Right atrium auricular region (tissue), 2 donors: Measurements from ENCODE around the gene ZC3H12C. TPM values are rescaled to one million over a fixed set of nuclear protein-coding genes. Genes with fewer than 3 reads are reported as not detected.

Source experiments
- DNase-seq: peaks from one replicate; pipeline ENCODE4 v3.0.0-alpha.2; 2019; ENCODE audit warnings: low spot score
- H3K27ac ChIP-seq, 2 donors: fragments of 200-600 bp; sonication (generic); 1 replicate in 1 of 2; 2 replicates in 1 of 2; pipeline ENCODE4 v1.5.1; 2016 to 2019
- H3K27me3 ChIP-seq, 2 donors: fragments of 200-600 bp; sonication (generic); one replicate each; pipeline versions ENCODE4 v1.5.1 to v1.6.0; 2017 to 2019
- H3K36me3 ChIP-seq: fragments of 200-600 bp; sonication (generic); one replicate; pipeline ENCODE4 v1.5.1; 2016
- H3K4me1 ChIP-seq, 2 donors: fragments of 200-600 bp; sonication (generic); one replicate each; pipeline versions ENCODE4 v1.5.1 to v1.6.0; 2017 to 2019
- H3K4me3 ChIP-seq, 2 donors: fragments of 200-600 bp; sonication (generic); 1 replicate in 1 of 2; 2 replicates in 1 of 2; pipeline ENCODE4 v1.5.1; 2017 to 2019; ENCODE audit warnings: mild to moderate bottlenecking in 1 of 2, moderate library complexity in 1 of 2
- H3K9me3 ChIP-seq, 2 donors: fragments of 200-600 bp; sonication (generic); one replicate each; pipeline ENCODE4 v1.5.1; 2019
- CTCF ChIP-seq, 2 donors: fragments of 200-600 bp; sonication (generic); IDR thresholded peaks; one replicate each; pipeline ENCODE4 v1.5.1; 2019; ENCODE audit warnings: antibody characterized with exemption in 2 of 2
- total RNA-seq, 2 donors: library from RNA; depleted of rRNA; stranded (reverse); fragments of >200 nt; gene quantifications; one replicate each; pipeline ENCODE4 v1.1.0, GENCODE V29; 2016

The ZC3H12C gene
- total RNA-seq, 2 donors from 2014 or later: 12.7 to 14.7 TPM

GRCh38 chr11:110184456-110184855 lies 91.3 kb downstream of the ZC3H12C start:
- no peak for TF ChIP-seq CTCF (IDR thresholded peaks at IDR 0.05)
- Histone ChIP-seq H3K27me3 (no peaks in the 10 kb centered on the region), H3K9me3 (no peaks in the 10 kb centered on the region)

GRCh38 chr11:110185121-110185591 lies 92.0 kb downstream of the ZC3H12C start:
- no peak for TF ChIP-seq CTCF (IDR thresholded peaks at IDR 0.05)

More at GRCh38 chr11:110184456-110184855, 91.3 kb downstream of the ZC3H12C start:
- no peak for DNase-seq
- Histone ChIP-seq H3K36me3 (no peaks in the 10 kb centered on the region), H3K4me1 (no peaks in the 10 kb centered on the region), H3K27ac (no peak overlapping the region), H3K4me3 (no peak overlapping the region)

GRCh38 chr11:110185599-110185998 lies 92.4 kb downstream of the ZC3H12C start:
- no peaks in the 10 kb centered on the region for H3K9me3 ChIP-seq
- H3K4me1 ChIP-seq: no peaks in the 10 kb centered on the region
- no peaks in the 10 kb centered on the region for H3K36me3 ChIP-seq
- H3K4me3 ChIP-seq: no peak overlapping the region
- TF ChIP-seq CTCF (IDR thresholded peaks at IDR 0.05): no peak
- peak; percentile 48 for DNase-seq
- H3K27ac ChIP-seq: no peak overlapping the region
- H3K27me3 ChIP-seq: no peaks in the 10 kb centered on the region

More at GRCh38 chr11:110185121-110185591, 92.0 kb downstream of the ZC3H12C start:
- H3K4me3 ChIP-seq: no peak overlapping the region
- H3K4me1 ChIP-seq: no peaks in the 10 kb centered on the region
- DNase-seq: peak; percentile 26
- no peak overlapping the region for H3K27ac ChIP-seq
- H3K9me3 ChIP-seq: no peaks in the 10 kb centered on the region
- H3K36me3 ChIP-seq: no peaks in the 10 kb centered on the region
- no peaks in the 10 kb centered on the region for H3K27me3 ChIP-seq

GRCh38 chr11:110186456-110186855 lies 93.3 kb downstream of the ZC3H12C start:
- no peak overlapping the region for H3K4me3 ChIP-seq
- H3K27ac ChIP-seq: no peak overlapping the region
- peak; percentile 32 for DNase-seq
- H3K9me3 ChIP-seq: no peaks in the 10 kb centered on the region
- no peaks in the 10 kb centered on the region for H3K27me3 ChIP-seq
- H3K4me1 ChIP-seq: no peaks in the 10 kb centered on the region
- H3K36me3 ChIP-seq: no peaks in the 10 kb centered on the region
- TF ChIP-seq CTCF (IDR thresholded peaks at IDR 0.05): no peak

GRCh38 chr11:110186867-110187266 lies 93.7 kb downstream of the ZC3H12C start:
- no peaks in the 10 kb centered on the region for H3K4me1 ChIP-seq
- H3K4me3 ChIP-seq: no peak overlapping the region
- H3K27me3 ChIP-seq: no peaks in the 10 kb centered on the region
- no peak overlapping the region for H3K27ac ChIP-seq
- H3K9me3 ChIP-seq: no peaks in the 10 kb centered on the region
- DNase-seq: no peak
- no peaks in the 10 kb centered on the region for H3K36me3 ChIP-seq
- no peak for TF ChIP-seq CTCF (IDR thresholded peaks at IDR 0.05)

- no peak for DNase-seq
- Histone ChIP-seq H3K36me3 (no peaks in the 10 kb centered on the region), H3K27me3 (no peaks in the 10 kb centered on the region), H3K4me3 (no peak overlapping the region), H3K9me3 (no peaks in the 10 kb centered on the region), H3K4me1 (no peaks in the 10 kb centered on the region), H3K27ac (no peak overlapping the region)
- TF ChIP-seq CTCF (IDR thresholded peaks at IDR 0.05): no peak
These were observed 94.5 kb downstream of the ZC3H12C start for GRCh38 chr11:110187731-110188130.
